H1 (cell line): Measurements from ENCODE around the gene TMEM182. TPM values are rescaled to one million over a fixed set of nuclear protein-coding genes. Genes with fewer than 3 reads are reported as not detected.

Experiments used
- CTCF ChIA-PET: fragments of 300-600 bp; sonication (Branson Sonifier 250); formaldehyde crosslinking; loops from one replicate; lab custom pipeline; 2021; ENCODE audit not compliant: partially characterized antibody; lab: Charles Lee
- POLR2A ChIA-PET: fragments of 300-600 bp; sonication (Branson Sonifier 250); formaldehyde crosslinking; loops from one replicate; lab custom pipeline; 2021; ENCODE audit warnings: inconsistent platforms; ENCODE audit not compliant: partially characterized antibody; lab: Charles Lee
- DNase-seq, 2 experiments: peaks; one replicate each; pipeline versions ENCODE4 v3.0.0 to v3.0.0-alpha.2; 2010 to 2022; ENCODE audit warnings: low spot score in 2 of 2, low read depth in 1 of 2, mixed read lengths in 1 of 2
- FAIRE-seq: peaks from 2 replicates; lab custom pipeline; 2011; peaks lifted over from hg19 to GRCh38; lab: Jason Lieb, UNC
- H2AFZ ChIP-seq: 2 replicates; pipeline ENCODE4 v1.8.1; 2012; ENCODE audit warnings: low read length, inconsistent platforms
- H2AK5ac ChIP-seq: 2 replicates; pipeline ENCODE4 v1.6.1; 2013; ENCODE audit warnings: low read depth, low read length
- H2BK120ac ChIP-seq: replicated peaks from 2 replicates; pipeline ENCODE3; 2013; ENCODE audit warnings: low read depth, low read length, inconsistent platforms
- H2BK12ac ChIP-seq: 2 replicates; pipeline ENCODE4 v1.6.1; 2013; ENCODE audit warnings: low read depth, low read length
- H2BK15ac ChIP-seq: 2 replicates; pipeline ENCODE4 v1.6.1; 2013; ENCODE audit warnings: low read length
- H2BK20ac ChIP-seq: 2 replicates; pipeline ENCODE4 v1.6.1; 2013; ENCODE audit warnings: low read length
- H2BK5ac ChIP-seq: 2 replicates; pipeline ENCODE4 v1.6.1; 2013; ENCODE audit warnings: low read depth, low read length
- H3K14ac ChIP-seq: 2 replicates; pipeline ENCODE4 v1.6.1; 2013; ENCODE audit warnings: inconsistent platforms; ENCODE audit not compliant: insufficient read length
- H3K18ac ChIP-seq: 2 replicates; pipeline ENCODE4 v1.6.1; 2013; ENCODE audit warnings: low read length; ENCODE audit errors: extremely low read depth
- H3K23ac ChIP-seq: 2 replicates; pipeline ENCODE4 v1.6.1; 2013; ENCODE audit warnings: inconsistent platforms; ENCODE audit not compliant: insufficient read length
- H3K23me2 ChIP-seq: 2 replicates; pipeline ENCODE4 v1.6.1; 2013; ENCODE audit warnings: low read depth, low read length
- H3K27ac ChIP-seq: 2 replicates; pipeline ENCODE4 v1.6.1; 2011; ENCODE audit warnings: low read depth, low read length, inconsistent platforms
- H3K27me3 ChIP-seq, 4 experiments: replicated peaks in 1 of 4; 1 replicate in 1 of 4; 2 replicates in 3 of 4; pipeline versions ENCODE4 v1.6.1 to v1.8.1; 2011 to 2013; ENCODE audit warnings: low read length in 3 of 4, mild to moderate bottlenecking in 3 of 4, inconsistent platforms in 2 of 4, mixed read lengths in 2 of 4, moderate library complexity in 1 of 4; ENCODE audit not compliant: control insufficient read depth in 3 of 4, insufficient read depth in 3 of 4; ENCODE audit errors: extremely low read depth in 1 of 4
- H3K36me3 ChIP-seq, 4 experiments: 2 replicates each; pipeline versions ENCODE4 v1.6.1 to v1.8.1; 2011 to 2013; ENCODE audit warnings: mild to moderate bottlenecking in 4 of 4, low read length in 3 of 4, moderate library complexity in 2 of 4, control low read depth in 1 of 4, inconsistent platforms in 1 of 4; ENCODE audit not compliant: insufficient read depth in 4 of 4, control insufficient read depth in 2 of 4
- H3K4ac ChIP-seq: replicated peaks from 2 replicates; pipeline ENCODE3; 2013; ENCODE audit warnings: low read length, low read depth, mixed read lengths, inconsistent platforms; ENCODE audit not compliant: insufficient read length
- H3K4me1 ChIP-seq, 4 experiments: replicated peaks in 1 of 4; 1 replicate in 1 of 4; 2 replicates in 3 of 4; pipeline versions ENCODE4 v1.6.1 to v1.8.1; 2011 to 2013; ENCODE audit warnings: low read length in 3 of 4, inconsistent platforms in 2 of 4, mixed read lengths in 1 of 4; ENCODE audit not compliant: insufficient read depth in 4 of 4, control insufficient read depth in 3 of 4
- H3K4me2 ChIP-seq, 2 experiments: 2 replicates each; pipeline versions ENCODE4 v1.6.1 to v1.8.1; 2011 to 2013; ENCODE audit warnings: low read depth in 2 of 2, low read length in 2 of 2, control low read depth in 1 of 2, inconsistent platforms in 1 of 2, mild to moderate bottlenecking in 1 of 2; ENCODE audit not compliant: insufficient read depth in 1 of 2
- H3K4me3 ChIP-seq, 4 experiments: fragments of 200-600, 300-600 bp in 1 of 4; sonication (generic), shearing (Covaris generic), sonication (Bioruptor Twin) in 1 of 4; 2 replicates each; pipeline versions ENCODE4 v1.5.1 to v1.8.1; 2011 to 2016; ENCODE audit warnings: low read length in 4 of 4, low read depth in 3 of 4, control low read depth in 2 of 4, inconsistent platforms in 2 of 4, mild to moderate bottlenecking in 2 of 4, mixed read lengths in 1 of 4, moderate library complexity in 1 of 4; ENCODE audit not compliant: insufficient read depth in 2 of 4; ENCODE audit errors: extremely low read depth in 1 of 4
- H3K56ac ChIP-seq: replicated peaks from 2 replicates; pipeline ENCODE3; 2013; ENCODE audit warnings: low read depth, mild to moderate bottlenecking, mixed read lengths, low read length, inconsistent platforms; ENCODE audit not compliant: insufficient read length
- H3K79me1 ChIP-seq: 2 replicates; pipeline ENCODE4 v1.6.1; 2013; ENCODE audit warnings: low read depth, low read length, control low read depth
- H3K79me2 ChIP-seq, 2 experiments: 2 replicates each; pipeline versions ENCODE4 v1.6.1 to v1.8.1; 2012 to 2013; ENCODE audit warnings: low read length in 2 of 2, mild to moderate bottlenecking in 2 of 2, inconsistent platforms in 1 of 2; ENCODE audit not compliant: insufficient read depth in 2 of 2, control insufficient read depth in 1 of 2
- H3K9ac ChIP-seq, 4 experiments: replicated peaks in 1 of 4; 1 replicate in 1 of 4; 2 replicates in 3 of 4; pipeline versions ENCODE4 v1.6.1 to v1.8.1; 2011 to 2013; ENCODE audit warnings: low read depth in 3 of 4, low read length in 3 of 4, control low read depth in 2 of 4, mild to moderate bottlenecking in 2 of 4, moderate library complexity in 2 of 4, inconsistent platforms in 1 of 4; ENCODE audit errors: extremely low read depth in 1 of 4
- H3K9me3 ChIP-seq, 2 experiments: 2 replicates each; pipeline versions ENCODE4 v1.6.1 to v1.8.1; 2012 to 2013; ENCODE audit warnings: mild to moderate bottlenecking in 2 of 2, moderate library complexity in 2 of 2, control low read depth in 1 of 2, inconsistent platforms in 1 of 2, low read depth in 1 of 2, low read length in 1 of 2, mixed read lengths in 1 of 2; ENCODE audit not compliant: insufficient read depth in 2 of 2
- H4K20me1 ChIP-seq, 2 experiments: replicated peaks in 1 of 2; 2 replicates each; pipeline versions ENCODE3 to v1.8.1; 2011 to 2013; ENCODE audit warnings: inconsistent platforms in 2 of 2, low read length in 2 of 2, mild to moderate bottlenecking in 1 of 2; ENCODE audit not compliant: insufficient read depth in 2 of 2, control insufficient read depth in 1 of 2
- H4K5ac ChIP-seq: 2 replicates; pipeline ENCODE4 v1.6.1; 2013; ENCODE audit warnings: low read length, low read depth, mixed read lengths, inconsistent platforms; ENCODE audit not compliant: insufficient read length
- H4K8ac ChIP-seq: 2 replicates; pipeline ENCODE4 v1.8.0; 2013; ENCODE audit warnings: mild to moderate bottlenecking, moderate library complexity, low read length, inconsistent platforms; ENCODE audit not compliant: insufficient read depth; ENCODE audit errors: extremely low read depth
- H4K91ac ChIP-seq: replicated peaks from 2 replicates; pipeline ENCODE3; 2013; ENCODE audit warnings: low read length, mixed read lengths, inconsistent platforms; ENCODE audit not compliant: insufficient read length
- BACH1 ChIP-seq: IDR thresholded peaks from 2 replicates; pipeline ENCODE4 v1.6.1; 2012; ENCODE audit warnings: low read length, improper control_type of control experiment
- CEBPB ChIP-seq: IDR thresholded peaks from 2 replicates; pipeline ENCODE4 v1.6.1; 2012; ENCODE audit warnings: low read depth, low read length
- CHD1 ChIP-seq: IDR thresholded peaks from 2 replicates; pipeline ENCODE4 v1.6.1; 2012; ENCODE audit warnings: low read depth, low read length, improper control_type of control experiment
- FOSL1 ChIP-seq: IDR thresholded peaks from 2 replicates; pipeline ENCODE4 v1.6.1; 2011; ENCODE audit warnings: mild to moderate bottlenecking, low read depth, low read length, moderate library complexity; ENCODE audit not compliant: insufficient read depth
- HDAC6 ChIP-seq: IDR thresholded peaks from one replicate; pipeline ENCODE4 v1.7.1; 2012; ENCODE audit warnings: low read depth, mild to moderate bottlenecking, inconsistent platforms, low read length, moderate library complexity
- MAFK ChIP-seq: IDR thresholded peaks from 2 replicates; pipeline ENCODE4 v1.6.1; 2012; ENCODE audit warnings: low read depth, mild to moderate bottlenecking, improper control_type of control experiment, low read length
- RXRA ChIP-seq: IDR thresholded peaks from 2 replicates; pipeline ENCODE4 v1.6.1; 2011; ENCODE audit warnings: low read depth, mild to moderate bottlenecking, low read length, moderate library complexity; ENCODE audit not compliant: insufficient read depth
- SRF ChIP-seq: IDR thresholded peaks from 2 replicates; pipeline ENCODE4 v1.6.1; 2011; ENCODE audit warnings: mild to moderate bottlenecking, low read depth, low read length, moderate library complexity
- ZNF274 ChIP-seq: IDR thresholded peaks from 2 replicates; pipeline ENCODE4 v1.7.0; 2012; ENCODE audit warnings: low read length, borderline replicate concordance; ENCODE audit errors: extremely low read depth
- WGBS, 2 experiments: shearing (Covaris generic) in 1 of 2; methylation state at CpG; one replicate each; pipeline versions ENCODE4 v1.1.6 to v1.1.7; 2013 to 2015; ENCODE audit warnings: low lambda C conversion rate in 2 of 2, mixed read lengths in 2 of 2, inconsistent platforms in 1 of 2, low coverage in 1 of 2, missing lambda C conversion rate in 1 of 2; ENCODE audit not compliant: insufficient replicate concordance in 2 of 2, insufficient coverage in 1 of 2, insufficient read length in 1 of 2; ENCODE audit errors: extremely low coverage in 1 of 2, missing lambda C conversion rate in 1 of 2; 5-methylcytosine and 5-hydroxymethylcytosine counted together
- polyA plus RNA-seq, 7 experiments: library from polyadenylated mRNA; depleted of rRNA in 3 of 7; stranded (reverse) in 5 of 7; unstranded in 2 of 7; fragments of >200 nt in 5 of 7; fragments of 200-250 nt in 2 of 7; gene quantifications; 1 replicate in 5 of 7; 2 replicates in 1 of 7; 4 replicates in 1 of 7; pipeline versions ENCODE4 v1.2.1 to v1.2.3, GENCODE V29; 2011 to 2013; ENCODE audit warnings: missing spikeins in 2 of 7, mixed read lengths in 2 of 7
- total RNA-seq: library from RNA; stranded (reverse); fragmentation: NEBNext Ultra II Directional; extraction: Animal tissue kit (Norgen Biotek cat#: 25700); gene quantifications from 2 replicates; pipeline ENCODE4 v1.2.1, GENCODE V29; 2021
- TF ChIP-seq, protein P1 (sequence below): IDR thresholded peaks from 2 replicates; pipeline ENCODE4 v1.6.1; 2011; ENCODE audit warnings: low read length, improper control_type of control experiment
- TF ChIP-seq, protein P2 (sequence below): IDR thresholded peaks from 2 replicates; pipeline ENCODE4 v1.6.1; 2012; ENCODE audit warnings: inconsistent platforms

Gene TMEM182
- total and polyA plus RNA-seq, 2 of the 8 experiments (the other 6 are each of a cell fraction or from before 2014, with no cell fraction given) = 3.1 to 4.3 TPM

GRCh38 chr2:102764083-102764482 lies 2.3 kb downstream of the TMEM182 start:
- Histone ChIP-seq H3K56ac (no peak overlapping the region), H4K5ac (no peak overlapping the region), H3K23ac (no peak overlapping the region), H2BK15ac (no peak overlapping the region), H2BK20ac (no peak overlapping the region), H3K27ac (no peak overlapping the region), H3K23me2 (no peaks in the 10 kb centered on the region), H2BK120ac (no peak overlapping the region), H3K4ac (no peak overlapping the region), H2AFZ (no peak overlapping the region), H4K91ac (no peak overlapping the region), H4K20me1 (no peaks in the 10 kb centered on the region), H3K27me3 (no peaks in the 10 kb centered on the region), H2AK5ac (no peak overlapping the region), H3K18ac (no peak overlapping the region), H3K9ac (no peak overlapping the region), H2BK5ac (no peak overlapping the region), H3K36me3 (no peaks in the 10 kb centered on the region), H3K9me3 (no peaks in the 10 kb centered on the region), H3K4me2 (no peak overlapping the region), H3K79me1 (no peaks in the 10 kb centered on the region), H4K8ac (no peak overlapping the region), H3K4me3 (no peak overlapping the region), H3K79me2 (no peaks in the 10 kb centered on the region), H2BK12ac (no peak overlapping the region), H3K4me1 (no peaks in the 10 kb centered on the region), H3K14ac (no peak overlapping the region)
- 98% methylated on average over 6 of the region's 6 CpGs; no CpG with 5 or more reads in 1 of the 2 experiments for WGBS, 2 experiments
- DNase-seq (no peak), FAIRE-seq (no peak)
- TF ChIP-seq, protein P1, sequence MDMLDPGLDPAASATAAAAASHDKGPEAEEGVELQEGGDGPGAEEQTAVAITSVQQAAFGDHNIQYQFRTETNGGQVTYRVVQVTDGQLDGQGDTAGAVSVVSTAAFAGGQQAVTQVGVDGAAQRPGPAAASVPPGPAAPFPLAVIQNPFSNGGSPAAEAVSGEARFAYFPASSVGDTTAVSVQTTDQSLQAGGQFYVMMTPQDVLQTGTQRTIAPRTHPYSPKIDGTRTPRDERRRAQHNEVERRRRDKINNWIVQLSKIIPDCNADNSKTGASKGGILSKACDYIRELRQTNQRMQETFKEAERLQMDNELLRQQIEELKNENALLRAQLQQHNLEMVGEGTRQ = no peak
- TF ChIP-seq CHD1 (no peak), CEBPB (no peak), RXRA (no peak), FOSL1 (no peak), ZNF274 (no peak), MAFK (no peak), BACH1 (no peak), HDAC6 (no peak), SRF (no peak)
- TF ChIP-seq, protein P2, sequence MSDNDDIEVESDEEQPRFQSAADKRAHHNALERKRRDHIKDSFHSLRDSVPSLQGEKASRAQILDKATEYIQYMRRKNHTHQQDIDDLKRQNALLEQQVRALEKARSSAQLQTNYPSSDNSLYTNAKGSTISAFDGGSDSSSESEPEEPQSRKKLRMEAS = no peak
- POLR2A ChIA-PET = no interaction called here
- CTCF ChIA-PET = interaction anchor here (1.3 to 8.5 kb wide), 2 partner anchors 12 to 42 kb away, joined by 5 to 57 read pairs; no protein-coding TSS in a partner anchor
